Fibroblast of lung (primary cell): ENCODE measurements around the gene RBM15B.

Experiments used
- EZH2 ChIP-seq: IDR thresholded peaks from 2 replicates; pipeline ENCODE4 v1.5.1; 2012; ENCODE audit warnings: low read length, control low read depth, mild to moderate bottlenecking; ENCODE audit errors: missing control alignments
- TF ChIP-seq, protein P1 (sequence below), 2 donors: IDR thresholded peaks in 1 of 2; conservative IDR thresholded peaks in 1 of 2; 1 replicate in 1 of 2; 2 replicates in 1 of 2; pipeline ENCODE4 v1.5.1; 2011 to 2012; ENCODE audit warnings: low read length in 2 of 2, control low read depth in 1 of 2, inconsistent platforms in 1 of 2, low read depth in 1 of 2, mild to moderate bottlenecking in 1 of 2

DNA sequence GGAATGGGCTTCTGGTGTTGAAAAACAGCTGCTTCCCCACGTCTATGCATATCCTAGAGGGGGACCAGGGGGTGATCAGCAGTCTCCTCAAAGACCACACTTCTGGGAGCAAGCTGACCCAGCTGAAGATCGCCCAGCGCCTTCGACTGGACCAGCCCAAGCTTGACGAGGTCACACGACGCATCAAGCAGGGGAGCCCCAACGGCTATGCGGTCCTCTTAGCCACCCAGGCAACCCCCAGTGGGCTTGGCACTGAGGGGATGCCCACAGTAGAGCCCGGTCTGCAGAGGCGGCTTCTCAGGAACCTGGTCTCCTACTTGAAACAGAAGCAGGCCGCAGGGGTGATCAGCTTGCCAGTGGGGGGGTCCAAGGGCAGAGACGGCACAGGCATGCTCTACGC lies 2.5 kb downstream of the RBM15B start:
- TF ChIP-seq, protein P1, sequence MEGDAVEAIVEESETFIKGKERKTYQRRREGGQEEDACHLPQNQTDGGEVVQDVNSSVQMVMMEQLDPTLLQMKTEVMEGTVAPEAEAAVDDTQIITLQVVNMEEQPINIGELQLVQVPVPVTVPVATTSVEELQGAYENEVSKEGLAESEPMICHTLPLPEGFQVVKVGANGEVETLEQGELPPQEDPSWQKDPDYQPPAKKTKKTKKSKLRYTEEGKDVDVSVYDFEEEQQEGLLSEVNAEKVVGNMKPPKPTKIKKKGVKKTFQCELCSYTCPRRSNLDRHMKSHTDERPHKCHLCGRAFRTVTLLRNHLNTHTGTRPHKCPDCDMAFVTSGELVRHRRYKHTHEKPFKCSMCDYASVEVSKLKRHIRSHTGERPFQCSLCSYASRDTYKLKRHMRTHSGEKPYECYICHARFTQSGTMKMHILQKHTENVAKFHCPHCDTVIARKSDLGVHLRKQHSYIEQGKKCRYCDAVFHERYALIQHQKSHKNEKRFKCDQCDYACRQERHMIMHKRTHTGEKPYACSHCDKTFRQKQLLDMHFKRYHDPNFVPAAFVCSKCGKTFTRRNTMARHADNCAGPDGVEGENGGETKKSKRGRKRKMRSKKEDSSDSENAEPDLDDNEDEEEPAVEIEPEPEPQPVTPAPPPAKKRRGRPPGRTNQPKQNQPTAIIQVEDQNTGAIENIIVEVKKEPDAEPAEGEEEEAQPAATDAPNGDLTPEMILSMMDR (conservative IDR thresholded peaks at IDR 0.05 in 1 of 2, IDR thresholded peaks at IDR 0.05 in 1 of 2; ENCODE audit: low read depth in 1 of 2, low read length in 2 of 2) = no peak
- no peak for TF ChIP-seq EZH2
